Nephron progenitor cell (in vitro differentiated cells): ENCODE measurements around the gene PLXNA1.

Experiments used
- DNase-seq: peaks from one replicate; pipeline ENCODE4 v3.0.0; 2021
- H3K27ac Mint-ChIP-seq: 2 replicates; pipeline ENCODE4 v1.8.0; 2021; ENCODE audit warnings: mild to moderate bottlenecking, moderate library complexity, mixed read lengths
- H3K27me3 Mint-ChIP-seq: 2 replicates; pipeline ENCODE4 v1.8.0; 2021; ENCODE audit warnings: mild to moderate bottlenecking, low read depth, mixed read lengths; ENCODE audit not compliant: poor library complexity
- H3K36me3 Mint-ChIP-seq: 2 replicates; pipeline ENCODE4 v1.8.0; 2021; ENCODE audit warnings: low read depth, mixed read lengths
- H3K4me1 Mint-ChIP-seq: 2 replicates; pipeline ENCODE4 v1.8.0; 2021; ENCODE audit warnings: mixed read lengths
- H3K4me3 Mint-ChIP-seq: 2 replicates; pipeline ENCODE4 v1.8.0; 2021; ENCODE audit warnings: mild to moderate bottlenecking, moderate library complexity, mixed read lengths
- H3K9me3 Mint-ChIP-seq: 2 replicates; pipeline ENCODE4 v1.8.0; 2021; ENCODE audit warnings: mild to moderate bottlenecking, moderate library complexity, mixed read lengths
- CTCF ChIP-seq: fragments of 200-600 bp; sonication (generic); IDR thresholded peaks from 2 replicates; pipeline ENCODE4 v1.5.0; 2021; ENCODE audit warnings: antibody characterized with exemption

PLXNA1 gene

GRCh38 chr3:126974756-126975155 is 8.2 kb upstream of the PLXNA1 start:
- Mint-ChIP-seq H3K27ac (no peak overlapping the region), H3K27me3 (peaks cover 29% of the 10 kb centered on the region), H3K4me1 (peaks cover 16% of the 10 kb centered on the region), H3K4me3 (no peak overlapping the region), H3K36me3 (peaks cover 14% of the 10 kb centered on the region), H3K9me3 (peaks cover 24% of the 10 kb centered on the region)
- no peak for DNase-seq
- TF ChIP-seq CTCF = no peak

- peaks cover 4% of the 10 kb centered on the region for H3K4me1 Mint-ChIP-seq
- peaks cover 14% of the 10 kb centered on the region for H3K36me3 Mint-ChIP-seq
- DNase-seq = no peak
- H3K9me3 Mint-ChIP-seq = peaks cover 24% of the 10 kb centered on the region
- no peak overlapping the region for H3K4me3 Mint-ChIP-seq
- H3K27me3 Mint-ChIP-seq = peaks cover 51% of the 10 kb centered on the region
- no peak for TF ChIP-seq CTCF
- H3K27ac Mint-ChIP-seq = no peak overlapping the region
Observed at GRCh38 chr3:126976906-126977305, 6.0 kb upstream of the PLXNA1 start.

GRCh38 chr3:126977821-126978220 is 5.1 kb upstream of the PLXNA1 start:
- DNase-seq = no peak
- Mint-ChIP-seq H3K4me1 (no peaks in the 10 kb centered on the region), H3K27ac (no peak overlapping the region), H3K4me3 (no peak overlapping the region), H3K36me3 (peaks cover 14% of the 10 kb centered on the region), H3K9me3 (peaks cover 24% of the 10 kb centered on the region), H3K27me3 (peaks cover 57% of the 10 kb centered on the region)
- no peak for TF ChIP-seq CTCF

GRCh38 chr3:126978291-126978690 is 4.6 kb upstream of the PLXNA1 start:
- H3K36me3 Mint-ChIP-seq = peaks cover 14% of the 10 kb centered on the region
- H3K9me3 Mint-ChIP-seq = peaks cover 24% of the 10 kb centered on the region
- peaks cover 57% of the 10 kb centered on the region for H3K27me3 Mint-ChIP-seq
- H3K4me1 Mint-ChIP-seq = no peaks in the 10 kb centered on the region
- TF ChIP-seq CTCF = no peak
- no peak for DNase-seq
- no peak overlapping the region for H3K4me3 Mint-ChIP-seq
- H3K27ac Mint-ChIP-seq = peak overlapping the region; percentile 4

GRCh38 chr3:126979046-126979628 is 3.8 kb upstream of the PLXNA1 start:
- Mint-ChIP-seq H3K36me3 (peaks cover 12% of the 10 kb centered on the region), H3K9me3 (peaks cover 16% of the 10 kb centered on the region), H3K4me3 (no peak overlapping the region), H3K4me1 (no peaks in the 10 kb centered on the region), H3K27ac (no peak overlapping the region), H3K27me3 (peaks cover 55% of the 10 kb centered on the region)
- no peak for DNase-seq
- no peak for TF ChIP-seq CTCF

GRCh38 chr3:126980266-126980811 is 2.6 kb upstream of the PLXNA1 start:
- H3K36me3 Mint-ChIP-seq = peaks cover 1% of the 10 kb centered on the region
- no peak overlapping the region for H3K4me3 Mint-ChIP-seq
- H3K9me3 Mint-ChIP-seq = peaks cover 4% of the 10 kb centered on the region
- H3K27ac Mint-ChIP-seq = no peak overlapping the region
- H3K27me3 Mint-ChIP-seq = peaks cover 48% of the 10 kb centered on the region
- peaks cover 10% of the 10 kb centered on the region for H3K4me1 Mint-ChIP-seq
- no peak for TF ChIP-seq CTCF
- no peak for DNase-seq
